ENCODE measurements around the gene BEND5. TPM values are rescaled to one million over a fixed set of nuclear protein-coding genes. Genes with fewer than 3 reads are reported as not detected.

BEND5 gene
- total and polyA plus RNA-seq, 2 experiments from 2014 or later = not detected

GRCh38 chr1:48756683-48757316 lies 19.9 kb downstream of the BEND5 start:
- no peaks in the 10 kb centered on the region for H3K79me2 ChIP-seq (ENCODE audit: insufficient read depth)
- no peaks in the 10 kb centered on the region for H3K27me3 ChIP-seq (replicated peaks; ENCODE audit: insufficient read depth)
- no peaks in the 10 kb centered on the region; the same call in 1 of the 2 replicates for H3F3A ChIP-seq (ENCODE audit: insufficient read depth)
- H3K4me2 ChIP-seq (ENCODE audit: unreplicated experiment) = no peak overlapping the region
- WGBS, 2 experiments (ENCODE audit: low coverage in 1 of 2, low lambda C conversion rate in 2 of 2, missing lambda C conversion rate in 2 of 2) = 47 to 52% methylated on average over 1 of the region's 1 CpG
- TF ChIP-seq EZH2 (IDR thresholded peaks at IDR 0.05; ENCODE audit: insufficient read depth, poor library complexity, severe bottlenecking) = no peak
- no peak for TF ChIP-seq EZH2phosphoT487 (IDR thresholded peaks at IDR 0.05; ENCODE audit: insufficient read depth, low read depth)
- no peaks in the 10 kb centered on the region for H3K9me3 ChIP-seq (ENCODE audit: low read depth)
- no peaks in the 10 kb centered on the region for H4K20me1 ChIP-seq (ENCODE audit: insufficient read depth)
- in situ Hi-C loops (cut with MboI) = no loop called here
- no peak overlapping the region for H3K4me3 ChIP-seq
- H3K9ac ChIP-seq = no peak overlapping the region
- H3K9me2 ChIP-seq (ENCODE audit: insufficient read depth) = no peaks in the 10 kb centered on the region
- peaks cover 8% of the 10 kb centered on the region for H3K4me1 ChIP-seq (ENCODE audit: insufficient read depth)
- no peaks in the 10 kb centered on the region for H3K36me3 ChIP-seq (ENCODE audit: low read depth)
- no peak for DNase-seq
- no peak overlapping the region for H3K27ac ChIP-seq
- no peak overlapping the region for H2AFZ ChIP-seq

GRCh38 chr1:48753293-48753692 lies 23.4 kb downstream of the BEND5 start:
- in situ Hi-C loops (cut with MboI) = no loop called here
- no peak for TF ChIP-seq EZH2 (IDR thresholded peaks at IDR 0.05; ENCODE audit: insufficient read depth, poor library complexity, severe bottlenecking)
- no peak for TF ChIP-seq EZH2phosphoT487 (IDR thresholded peaks at IDR 0.05; ENCODE audit: insufficient read depth, low read depth)

GRCh38 chr1:48750109-48750508 lies 26.6 kb downstream of the BEND5 start:
- no peaks in the 10 kb centered on the region for H4K20me1 ChIP-seq (ENCODE audit: insufficient read depth)
- H3K4me3 ChIP-seq = no peak overlapping the region
- WGBS, 2 experiments (ENCODE audit: low coverage in 1 of 2, low lambda C conversion rate in 2 of 2, missing lambda C conversion rate in 2 of 2) = 75 to 86% methylated on average over 1 of the region's 1 CpG
- TF ChIP-seq EZH2 (IDR thresholded peaks at IDR 0.05; ENCODE audit: insufficient read depth, poor library complexity, severe bottlenecking) (no peak), EZH2phosphoT487 (IDR thresholded peaks at IDR 0.05; ENCODE audit: insufficient read depth, low read depth) (no peak)
- H3K27ac ChIP-seq = no peak overlapping the region
- no peaks in the 10 kb centered on the region for H3K79me2 ChIP-seq (ENCODE audit: insufficient read depth)
- no peaks in the 10 kb centered on the region for H3F3A ChIP-seq (ENCODE audit: insufficient read depth)
- no peaks in the 10 kb centered on the region for H3K9me2 ChIP-seq (ENCODE audit: insufficient read depth)
- H2AFZ ChIP-seq = no peak overlapping the region
- no peak for DNase-seq
- no peak overlapping the region for H3K4me2 ChIP-seq (ENCODE audit: unreplicated experiment)
- in situ Hi-C loops (cut with MboI) = no loop called here
- H3K36me3 ChIP-seq (ENCODE audit: low read depth) = no peaks in the 10 kb centered on the region
- H3K9me3 ChIP-seq (ENCODE audit: low read depth) = no peaks in the 10 kb centered on the region
- no peaks in the 10 kb centered on the region for H3K4me1 ChIP-seq (ENCODE audit: insufficient read depth)
- 0 out of 2 replicates have a peak, but pooled peaks cover 4% of the 10 kb centered on the region for H3K27me3 ChIP-seq (replicated peaks; ENCODE audit: insufficient read depth)
- H3K9ac ChIP-seq = no peak overlapping the region

More at GRCh38 chr1:48753293-48753692, 23.4 kb downstream of the BEND5 start:
- no peaks in the 10 kb centered on the region for H3K9me3 ChIP-seq (ENCODE audit: low read depth)
- no peaks in the 10 kb centered on the region for H3K9me2 ChIP-seq (ENCODE audit: insufficient read depth)
- H2AFZ ChIP-seq = no peak overlapping the region
- no peak overlapping the region for H3K4me2 ChIP-seq (ENCODE audit: unreplicated experiment)
- H3K9ac ChIP-seq = no peak overlapping the region
- no peaks in the 10 kb centered on the region for H3K36me3 ChIP-seq (ENCODE audit: low read depth)
- no peak overlapping the region for H3K27ac ChIP-seq
- DNase-seq = peak; percentile 3
- no peaks in the 10 kb centered on the region for H3F3A ChIP-seq (ENCODE audit: insufficient read depth)
- H3K4me1 ChIP-seq (ENCODE audit: insufficient read depth) = no peaks in the 10 kb centered on the region
- 41 to 56% methylated on average over 1 of the region's 1 CpG for WGBS, 2 experiments (ENCODE audit: low coverage in 1 of 2, low lambda C conversion rate in 2 of 2, missing lambda C conversion rate in 2 of 2)
- H3K4me3 ChIP-seq = no peak overlapping the region
- no peaks in the 10 kb centered on the region for H3K27me3 ChIP-seq (replicated peaks; ENCODE audit: insufficient read depth)
- no peaks in the 10 kb centered on the region for H3K79me2 ChIP-seq (ENCODE audit: insufficient read depth)
- H4K20me1 ChIP-seq (ENCODE audit: insufficient read depth) = no peaks in the 10 kb centered on the region

- in situ Hi-C loops (cut with MboI) = no loop called here
- 43 to 46% methylated on average over 7 of the region's 7 CpGs for WGBS, 2 experiments (ENCODE audit: low coverage in 1 of 2, low lambda C conversion rate in 2 of 2, missing lambda C conversion rate in 2 of 2)
- no peak for DNase-seq
- H2AFZ ChIP-seq = no peak overlapping the region
- H3K4me2 ChIP-seq (ENCODE audit: unreplicated experiment) = no peak overlapping the region
- no peaks in the 10 kb centered on the region for H3K9me3 ChIP-seq (ENCODE audit: low read depth)
- no peak overlapping the region for H3K9ac ChIP-seq
- H3K27me3 ChIP-seq (replicated peaks; ENCODE audit: insufficient read depth) = 0 out of 2 replicates have a peak, but pooled peaks cover 4% of the 10 kb centered on the region
- H3F3A ChIP-seq (ENCODE audit: insufficient read depth) = no peaks in the 10 kb centered on the region
- no peaks in the 10 kb centered on the region for H3K36me3 ChIP-seq (ENCODE audit: low read depth)
- no peaks in the 10 kb centered on the region for H3K9me2 ChIP-seq (ENCODE audit: insufficient read depth)
- TF ChIP-seq EZH2 (IDR thresholded peaks at IDR 0.05; ENCODE audit: insufficient read depth, poor library complexity, severe bottlenecking) (no peak), EZH2phosphoT487 (IDR thresholded peaks at IDR 0.05; ENCODE audit: insufficient read depth, low read depth) (no peak)
- no peaks in the 10 kb centered on the region for H4K20me1 ChIP-seq (ENCODE audit: insufficient read depth)
- H3K4me1 ChIP-seq (ENCODE audit: insufficient read depth) = no peaks in the 10 kb centered on the region
- H3K4me3 ChIP-seq = no peak overlapping the region
- no peaks in the 10 kb centered on the region for H3K79me2 ChIP-seq (ENCODE audit: insufficient read depth)
- no peak overlapping the region for H3K27ac ChIP-seq
Measured at GRCh38 chr1:48749068-48749467, 27.6 kb downstream of the BEND5 start.

All from GM23248 (cell line).